IMR-90 (cell line): ENCODE measurements around the gene PTPRG. TPM values are rescaled to one million over a fixed set of nuclear protein-coding genes. Genes with fewer than 3 reads are reported as not detected.

Experiments
- ATAC-seq: fragments of 200-7000 bp; cut with Tn5 transposase; 2 replicates; pipeline ENCODE4 v1.9.1; 2020; ENCODE audit warnings: low read depth, mild to moderate bottlenecking, moderate library complexity
- BruUV-seq: library from RNA; stranded (reverse); fragments of 400-500 nt; replicated peaks from 2 replicates; lab custom pipeline; 2021; lab: Mats Ljungman, UMichigan
- CTCF ChIA-PET: fragments of 300-600 bp; formaldehyde crosslinking; extraction: SDS; loops from one replicate; lab custom pipeline; 2021; ENCODE audit warnings: antibody characterized with exemption; lab: Yijun Ruan, JAX
- POLR2A ChIA-PET: fragments of 300-600 bp; sonication (Branson Sonifier 250); formaldehyde crosslinking; loops from one replicate; lab custom pipeline; 2022; ENCODE audit warnings: antibody characterized with exemption; ENCODE audit not compliant: unreplicated experiment; lab: Charles Lee
- DNase-seq: peaks from one replicate; pipeline ENCODE4 v3.0.0; 2013
- H2AFZ ChIP-seq: replicated peaks from 2 replicates; pipeline ENCODE3; 2013; ENCODE audit warnings: low read length, mild to moderate bottlenecking; ENCODE audit not compliant: poor library complexity
- H2AK5ac ChIP-seq: 2 replicates; pipeline ENCODE4 v1.6.1; 2013; ENCODE audit warnings: low read depth, low read length, inconsistent platforms
- H2AK9ac ChIP-seq: replicated peaks from 2 replicates; pipeline ENCODE3; 2013; ENCODE audit warnings: mild to moderate bottlenecking, low read depth, low read length, moderate library complexity; ENCODE audit not compliant: poor library complexity
- H2BK120ac ChIP-seq: 2 replicates; pipeline ENCODE4 v1.6.1; 2013; ENCODE audit warnings: low read depth, low read length, inconsistent platforms
- H2BK15ac ChIP-seq: 3 replicates; pipeline ENCODE4 v1.6.1; 2013; ENCODE audit warnings: low read depth, low read length, inconsistent platforms
- H2BK20ac ChIP-seq: 2 replicates; pipeline ENCODE4 v1.6.1; 2013; ENCODE audit warnings: low read depth, mild to moderate bottlenecking, inconsistent platforms, low read length, moderate library complexity
- H2BK5ac ChIP-seq: 2 replicates; pipeline ENCODE4 v1.6.1; 2013; ENCODE audit warnings: mild to moderate bottlenecking, low read depth, low read length, inconsistent platforms; ENCODE audit not compliant: poor library complexity, severe bottlenecking
- H3K14ac ChIP-seq: replicated peaks from 2 replicates; pipeline ENCODE4 v1.6.1; 2013; ENCODE audit warnings: low read depth, low read length, inconsistent platforms
- H3K18ac ChIP-seq: 2 replicates; pipeline ENCODE4 v1.6.1; 2013; ENCODE audit warnings: low read depth, low read length, control low read depth
- H3K23ac ChIP-seq: 2 replicates; pipeline ENCODE4 v1.6.1; 2013; ENCODE audit warnings: low read depth, low read length, inconsistent platforms
- H3K27ac ChIP-seq: 2 replicates; pipeline ENCODE4 v1.5.1; 2013; ENCODE audit warnings: mild to moderate bottlenecking, control low read depth, low read length; ENCODE audit not compliant: insufficient read depth
- H3K27me3 ChIP-seq: 2 replicates; pipeline ENCODE4 v1.6.1; 2013; ENCODE audit warnings: low read length; ENCODE audit not compliant: control insufficient read depth, insufficient read depth
- H3K36me3 ChIP-seq: 2 replicates; pipeline ENCODE4 v1.6.1; 2013; ENCODE audit warnings: low read length, mixed read lengths; ENCODE audit not compliant: control insufficient read depth, insufficient read depth
- H3K4ac ChIP-seq: 2 replicates; pipeline ENCODE4 v1.6.1; 2013; ENCODE audit warnings: low read depth, low read length, inconsistent platforms
- H3K4me1 ChIP-seq: 2 replicates; pipeline ENCODE4 v1.6.1; 2013; ENCODE audit warnings: low read length, mixed read lengths; ENCODE audit not compliant: control insufficient read depth, insufficient read depth
- H3K4me2 ChIP-seq: 2 replicates; pipeline ENCODE4 v1.6.1; 2013; ENCODE audit warnings: low read depth, mild to moderate bottlenecking, control low read depth, low read length, moderate library complexity
- H3K4me3 ChIP-seq: 2 replicates; pipeline ENCODE4 v1.5.1; 2013; ENCODE audit warnings: low read depth, mild to moderate bottlenecking, control low read depth, low read length, moderate library complexity; ENCODE audit not compliant: insufficient read depth
- H3K56ac ChIP-seq: 2 replicates; pipeline ENCODE4 v1.6.1; 2013; ENCODE audit warnings: low read length, inconsistent platforms; ENCODE audit not compliant: insufficient read depth; ENCODE audit errors: extremely low read depth
- H3K79me1 ChIP-seq, 2 experiments: 2 replicates each; pipeline ENCODE4 v1.6.1; 2013; ENCODE audit warnings: low read length in 2 of 2, inconsistent platforms in 1 of 2, low read depth in 1 of 2
- H3K9ac ChIP-seq: 2 replicates; pipeline ENCODE4 v1.6.1; 2013; ENCODE audit warnings: low read depth, low read length, control low read depth
- H3K9me1 ChIP-seq: 2 replicates; pipeline ENCODE4 v1.6.1; 2013; ENCODE audit warnings: low read length, inconsistent platforms; ENCODE audit not compliant: insufficient read depth
- H3K9me3 ChIP-seq: 2 replicates; pipeline ENCODE4 v1.6.1; 2013; ENCODE audit warnings: low read length; ENCODE audit not compliant: control insufficient read depth, insufficient read depth
- H4K20me1 ChIP-seq: 2 replicates; pipeline ENCODE4 v1.6.1; 2013; ENCODE audit warnings: low read length, inconsistent platforms; ENCODE audit not compliant: insufficient read depth
- H4K5ac ChIP-seq: 2 replicates; pipeline ENCODE4 v1.6.1; 2013; ENCODE audit warnings: mild to moderate bottlenecking, low read depth, low read length, control low read depth
- H4K8ac ChIP-seq, 2 experiments: 2 replicates each; pipeline ENCODE4 v1.6.1; 2013; ENCODE audit warnings: low read depth in 2 of 2, low read length in 2 of 2, control low read depth in 1 of 2, inconsistent platforms in 1 of 2
- H4K91ac ChIP-seq: 2 replicates; pipeline ENCODE4 v1.6.1; 2013; ENCODE audit warnings: low read depth, low read length, inconsistent platforms; ENCODE audit not compliant: insufficient read depth
- FOS ChIP-seq: fragments of 150-350 bp; IDR thresholded peaks from 2 replicates; pipeline ENCODE4 v1.6.1; 2016; ENCODE audit warnings: low read depth, low read length
- MAZ ChIP-seq: IDR thresholded peaks from 2 replicates; pipeline ENCODE4 v1.6.1; 2012; ENCODE audit warnings: low read depth, mild to moderate bottlenecking, low read length, improper control_type of control experiment, moderate library complexity, borderline replicate concordance
- SMC3 ChIP-seq: fragments of 150-350 bp; IDR thresholded peaks from 2 replicates; pipeline ENCODE4 v1.6.1; 2016; ENCODE audit warnings: low read depth, mild to moderate bottlenecking, antibody characterized with exemption, low read length, moderate library complexity
- dilution Hi-C: fragments of 300-500 bp; cut with HindIII; formaldehyde crosslinking; loops from one replicate; pipeline ENCODE4 v1.14.3; 2018; ENCODE audit warnings: low sequenced_read_pairs; ENCODE audit not compliant: unreplicated experiment
- in situ Hi-C: fragments of 300-500 bp; cut with MboI; formaldehyde crosslinking; loops from 3 replicates; pipeline ENCODE4 v1.14.3; 2019; ENCODE audit warnings: low sequenced_read_pairs, inconsistent platforms, mixed read lengths
- intact Hi-C: fragments of 100-400 bp; cut with micrococcal nuclease; formaldehyde crosslinking; loops from 2 replicates; pipeline ENCODE4 v1.10.0; 2022
- polyA plus RNA-seq, 3 experiments: library from polyadenylated mRNA; depleted of rRNA; stranded (reverse); fragments of >200 nt; gene quantifications; 2 replicates each; pipeline ENCODE4 v1.2.3, GENCODE V29; 2012; ENCODE audit warnings: low replicate concordance in 1 of 3
- total RNA-seq: library from RNA; depleted of rRNA; stranded (reverse); fragments of >200 nt; gene quantifications from 2 replicates; pipeline ENCODE4 v1.2.3, GENCODE V29; 2012

The PTPRG gene
- total and polyA plus RNA-seq, 2 of the 4 experiments (the other 2 are of a cell fraction) = 7.7 to 31.0 TPM

DNA sequence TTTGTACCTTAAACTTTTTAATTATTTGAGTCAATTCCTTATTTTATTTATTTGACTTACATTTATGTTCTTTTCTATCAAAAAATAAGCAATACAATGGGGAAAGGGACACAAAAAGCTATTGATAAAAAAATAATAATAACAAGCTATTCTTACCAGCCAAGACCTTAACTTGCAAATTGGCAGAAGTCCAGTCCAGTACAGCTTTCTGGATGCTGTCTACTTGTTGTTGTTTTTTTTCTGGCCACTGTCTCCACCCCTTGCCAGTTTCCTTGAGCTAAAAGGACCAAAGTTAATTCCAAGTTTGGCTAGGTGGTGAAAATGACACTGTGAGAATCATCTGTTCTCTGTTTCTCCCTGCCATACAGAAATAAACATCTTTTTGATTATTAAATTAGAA, 232.2 kb downstream of the PTPRG start:
- Histone ChIP-seq H4K5ac (no peak overlapping the region), H3K36me3 (no peaks in the 10 kb centered on the region), H3K4me1 (peaks cover 3% of the 10 kb centered on the region; the same call in 1 of the 2 replicates), H4K8ac (no peak overlapping the region), H3K4me3 (no peak overlapping the region), H2BK15ac (no peak overlapping the region), H2AK9ac (no peak overlapping the region), H4K20me1 (peaks cover 10% of the 10 kb centered on the region; the same call in 1 of the 2 replicates), H2AFZ (no peak overlapping the region), H3K9ac (no peak overlapping the region), H2BK20ac (no peak overlapping the region), H3K14ac (no peak overlapping the region), H3K4ac (no peak overlapping the region), H3K9me3 (no peaks in the 10 kb centered on the region), H3K79me1 (peaks cover 18 to 44% of the 10 kb centered on the region in 2 experiments), H2BK5ac (no peak overlapping the region), H4K91ac (no peak overlapping the region), H3K56ac (no peak overlapping the region), H3K9me1 (peaks cover 5% of the 10 kb centered on the region; the same call in 1 of the 2 replicates), H3K27me3 (no peaks in the 10 kb centered on the region), H3K18ac (no peak overlapping the region), H3K27ac (no peak overlapping the region), H3K4me2 (no peak overlapping the region), H2BK120ac (no peak overlapping the region), H2AK5ac (no peak overlapping the region), H3K23ac (no peak overlapping the region)
- dilution Hi-C loops (no loop called here), in situ Hi-C loops (no loop called here), intact Hi-C loops (no loop called here)
- ATAC-seq (no peak), DNase-seq (no peak)
- POLR2A ChIA-PET = no interaction called here
- BruUV-seq = no TSS peak
- TF ChIP-seq FOS (no peak), SMC3 (no peak), MAZ (no peak)
- CTCF ChIA-PET = no interaction called here
